Stomach (tissue), 9 donors: ENCODE results near the gene GRIA1. TPM values are rescaled to one million over a fixed set of nuclear protein-coding genes. Genes with fewer than 3 reads are reported as not detected.

Experiments
- DNase-seq, 2 donors: peaks; one replicate each; pipeline versions ENCODE4 v3.0.0 to v3.0.0-alpha.2; 2013 to 2019
- H3K27ac ChIP-seq, 5 donors: fragments of 200-600 bp in 4 of 5; sonication (generic) in 4 of 5; one replicate each; pipeline ENCODE4 v1.5.1; 2013 to 2019; ENCODE audit warnings: mild to moderate bottlenecking in 1 of 5, moderate library complexity in 1 of 5
- H3K27me3 ChIP-seq, 3 donors: fragments of 200-600 bp; sonication (generic); one replicate each; pipeline ENCODE4 v1.5.1; 2017 to 2019; ENCODE audit warnings: mixed run types in 1 of 3
- H3K36me3 ChIP-seq, 4 donors: fragments of 200-600 bp; sonication (generic); 1 replicate in 3 of 4; 2 replicates in 1 of 4; pipeline ENCODE4 v1.5.1; 2016 to 2019
- H3K4me1 ChIP-seq, 4 donors: fragments of 200-600 bp; sonication (generic); one replicate each; pipeline ENCODE4 v1.5.1; 2016 to 2019
- H3K4me3 ChIP-seq, 4 donors: fragments of 200-600 bp; sonication (generic) in 3 of 4; one replicate each; pipeline ENCODE4 v1.5.1; 2016 to 2019; ENCODE audit warnings: mild to moderate bottlenecking in 1 of 4
- H3K9me3 ChIP-seq, 4 donors: fragments of 200-600 bp; sonication (generic); one replicate each; pipeline ENCODE4 v1.5.1; 2016 to 2019
- EP300 ChIP-seq: sonication (generic); formaldehyde crosslinking; IDR thresholded peaks from one replicate; pipeline ENCODE4 v1.6.1; 2017; ENCODE audit warnings: antibody characterized with exemption
- POLR2A ChIP-seq, 4 donors: fragments of 450-650 bp; IDR thresholded peaks; one replicate each; pipeline ENCODE4 v1.6.1; 2016; ENCODE audit warnings: antibody characterized with exemption in 4 of 4, control low read depth in 2 of 4, mild to moderate bottlenecking in 1 of 4, moderate library complexity in 1 of 4
- POLR2AphosphoS5 ChIP-seq, 3 donors: sonication (generic); formaldehyde crosslinking; IDR thresholded peaks; one replicate each; pipeline ENCODE4 v1.6.1; 2016; ENCODE audit warnings: antibody characterized with exemption in 3 of 3
- WGBS, 5 donors: extraction: QIAGEN DNeasy Blood & Tissue Kit in 3 of 5; methylation state at CpG; one replicate each; pipeline versions ENCODE4 v1.1.5 to v1.1.7; 2013 to 2018; 5-methylcytosine and 5-hydroxymethylcytosine counted together
- intact Hi-C: fragments of 100-400 bp; cut with DNase I; formaldehyde crosslinking; loops from one replicate; pipeline ENCODE4 v1.15.1; 2023; ENCODE audit warnings: low total_unique reads
- polyA plus RNA-seq, 3 donors: library from polyadenylated mRNA; stranded (reverse); fragments of 200-250 nt; gene quantifications; one replicate each; pipeline ENCODE4 v1.2.3, GENCODE V29; 2013
- total RNA-seq, 5 donors: library from RNA; depleted of rRNA; stranded (reverse); fragments of >200 nt; gene quantifications; one replicate each; pipeline versions ENCODE4 v1.1.0 to v1.2.3, GENCODE V29; 2014 to 2016
- TF ChIP-seq, protein P1 (sequence below), 7 experiments: fragments of 450-650 bp in 4 of 7; fragments of 200-600 bp in 3 of 7; sonication (generic) in 3 of 7; IDR thresholded peaks; one replicate each; pipeline ENCODE4 v1.5.1; 2016 to 2019; ENCODE audit warnings: antibody characterized with exemption in 7 of 7, control low read depth in 2 of 7, mild to moderate bottlenecking in 1 of 7
- donor health status: healthy with polysubstance abuse.
- donor health status: Bipolar disorder and iron deficiency.
- donor health status: healthy.

Gene GRIA1
- total and polyA plus RNA-seq, 8 donors = 0.03 to 2.6 (median 0.29) TPM; not detected in 3

DNA sequence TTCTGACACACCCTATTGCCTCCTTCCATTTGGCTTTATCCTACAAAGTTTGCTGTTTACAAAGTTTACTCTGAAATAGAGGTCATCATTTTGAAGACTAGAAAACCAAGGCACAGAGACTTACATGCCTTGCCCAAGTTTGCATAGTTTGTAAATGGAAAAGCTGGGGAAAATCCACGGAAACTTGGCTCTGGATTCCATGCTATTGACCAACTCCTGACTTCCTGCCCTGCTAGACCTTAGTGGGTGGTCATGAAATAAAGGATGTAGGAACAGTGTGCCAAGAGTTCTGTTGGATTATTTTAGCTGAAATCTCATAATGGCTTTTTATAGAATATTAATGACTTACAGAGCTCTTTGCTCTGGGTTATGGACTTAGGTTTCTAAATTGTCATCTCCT lies 69.5 kb downstream of the GRIA1 start:
- Histone ChIP-seq H3K27me3 (no peaks in the 10 kb centered on the region), H3K9me3 (peaks cover 0 to 11% (median 2%) of the 10 kb centered on the region in 4 donors), H3K27ac (no peak overlapping the region), H3K4me3 (no peak overlapping the region), H3K36me3 (no peaks in the 10 kb centered on the region), H3K4me1 (no peaks in the 10 kb centered on the region)
- intact Hi-C loops = no loop called here
- 33 to 75% (median 48%) methylated on average over 1 of the region's 1 CpG for WGBS, 5 donors
- no peak for DNase-seq
- TF ChIP-seq POLR2A (IDR thresholded peaks at IDR 0.05) (no peak), EP300 (no peak)
- TF ChIP-seq, protein P1, sequence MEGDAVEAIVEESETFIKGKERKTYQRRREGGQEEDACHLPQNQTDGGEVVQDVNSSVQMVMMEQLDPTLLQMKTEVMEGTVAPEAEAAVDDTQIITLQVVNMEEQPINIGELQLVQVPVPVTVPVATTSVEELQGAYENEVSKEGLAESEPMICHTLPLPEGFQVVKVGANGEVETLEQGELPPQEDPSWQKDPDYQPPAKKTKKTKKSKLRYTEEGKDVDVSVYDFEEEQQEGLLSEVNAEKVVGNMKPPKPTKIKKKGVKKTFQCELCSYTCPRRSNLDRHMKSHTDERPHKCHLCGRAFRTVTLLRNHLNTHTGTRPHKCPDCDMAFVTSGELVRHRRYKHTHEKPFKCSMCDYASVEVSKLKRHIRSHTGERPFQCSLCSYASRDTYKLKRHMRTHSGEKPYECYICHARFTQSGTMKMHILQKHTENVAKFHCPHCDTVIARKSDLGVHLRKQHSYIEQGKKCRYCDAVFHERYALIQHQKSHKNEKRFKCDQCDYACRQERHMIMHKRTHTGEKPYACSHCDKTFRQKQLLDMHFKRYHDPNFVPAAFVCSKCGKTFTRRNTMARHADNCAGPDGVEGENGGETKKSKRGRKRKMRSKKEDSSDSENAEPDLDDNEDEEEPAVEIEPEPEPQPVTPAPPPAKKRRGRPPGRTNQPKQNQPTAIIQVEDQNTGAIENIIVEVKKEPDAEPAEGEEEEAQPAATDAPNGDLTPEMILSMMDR (IDR thresholded peaks at IDR 0.05) = no peak

DNA sequence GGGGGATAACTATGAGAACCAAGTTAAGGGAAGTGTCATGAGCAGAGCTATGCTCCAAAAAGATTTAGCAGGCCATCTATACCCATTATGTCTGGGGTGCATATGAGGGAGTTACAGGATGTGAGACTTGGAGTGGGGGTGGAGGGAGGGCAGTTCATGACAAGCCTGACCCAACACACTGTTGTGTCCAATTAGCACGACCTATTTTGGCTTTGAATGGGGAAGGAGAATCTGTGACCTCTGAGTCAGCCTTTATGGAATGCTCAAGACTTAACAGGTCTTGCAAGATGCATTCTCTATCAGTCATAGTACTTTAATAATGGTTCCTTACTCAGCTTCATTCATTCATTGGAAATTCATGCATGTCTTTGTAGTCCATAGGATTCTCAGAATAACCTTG lies 71.7 kb downstream of the GRIA1 start:
- H3K4me1 ChIP-seq = no peaks in the 10 kb centered on the region
- peaks cover 0 to 11% (median 2%) of the 10 kb centered on the region in 4 donors for H3K9me3 ChIP-seq
- H3K36me3 ChIP-seq = no peaks in the 10 kb centered on the region
- TF ChIP-seq POLR2AphosphoS5 (IDR thresholded peaks at IDR 0.05) = no peak
- no peak for TF ChIP-seq POLR2A (IDR thresholded peaks at IDR 0.05)
- TF ChIP-seq, protein P1 (IDR thresholded peaks at IDR 0.05) = no peak
- no peak for TF ChIP-seq EP300
- H3K27ac ChIP-seq = no peak overlapping the region
- H3K27me3 ChIP-seq = no peaks in the 10 kb centered on the region
- intact Hi-C loops = no loop called here
- H3K4me3 ChIP-seq = no peak overlapping the region
- DNase-seq = no peak
- 38 to 65% (median 54%) methylated on average over 1 of the region's 1 CpG for WGBS, 5 donors

DNA sequence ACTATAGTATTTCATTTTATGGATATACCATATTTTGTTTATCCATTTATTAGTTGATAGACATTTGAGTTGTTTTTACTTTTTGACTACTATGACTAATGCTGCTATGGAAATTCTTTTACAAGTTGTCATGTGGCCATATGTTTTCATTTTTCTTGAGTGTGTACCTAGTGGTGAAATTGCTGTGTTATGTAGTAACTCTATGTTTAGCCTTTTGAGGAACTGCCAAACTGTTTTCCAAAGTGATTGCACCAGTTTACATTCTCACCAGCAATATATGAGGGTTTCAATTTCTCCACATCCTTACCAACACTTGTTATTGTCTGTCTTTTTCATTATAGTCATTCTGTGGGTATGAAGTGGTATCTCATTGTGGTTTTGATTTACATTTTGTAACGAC lies 75.4 kb downstream of the GRIA1 start:
- Histone ChIP-seq H3K27ac (no peak overlapping the region), H3K36me3 (no peaks in the 10 kb centered on the region), H3K4me3 (no peak overlapping the region), H3K9me3 (peaks cover 0 to 5% (median 2%) of the 10 kb centered on the region in 4 donors), H3K4me1 (no peaks in the 10 kb centered on the region), H3K27me3 (no peaks in the 10 kb centered on the region)
- WGBS, 5 donors = 63 to 77% (median 67%) methylated on average over 1 of the region's 1 CpG
- no peak for TF ChIP-seq EP300
- TF ChIP-seq POLR2A (IDR thresholded peaks at IDR 0.05) = no peak
- TF ChIP-seq, protein P1 (IDR thresholded peaks at IDR 0.05) = no peak
- TF ChIP-seq POLR2AphosphoS5 (IDR thresholded peaks at IDR 0.05) = no peak
- intact Hi-C loops = no loop called here
- no peak for DNase-seq

DNA sequence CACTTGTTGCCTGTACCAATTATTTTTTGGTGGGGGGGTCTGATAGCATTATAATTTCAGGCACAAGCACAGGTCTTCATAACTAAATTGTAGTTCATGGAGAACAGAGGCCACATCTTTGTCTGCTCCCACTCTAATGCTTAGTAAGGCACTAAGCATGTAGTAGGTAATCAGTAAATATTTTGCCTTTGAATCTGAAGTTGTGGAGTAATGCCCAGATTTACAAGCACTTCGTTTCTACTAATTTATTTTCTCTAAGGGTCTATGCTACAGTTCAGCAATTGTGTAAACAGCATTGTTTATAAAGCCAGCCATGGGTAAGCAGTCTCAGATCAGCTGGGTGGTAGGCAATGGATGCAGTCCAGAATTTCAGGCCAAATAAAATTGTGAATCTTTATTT lies 78.6 kb downstream of the GRIA1 start:
- intact Hi-C loops = no loop called here
- WGBS, 5 donors = 17 to 42% (median 33%) methylated on average over 1 of the region's 1 CpG

More for the DNA sequence above, 78.6 kb downstream of the GRIA1 start:
- Histone ChIP-seq H3K9me3 (no peaks in the 10 kb centered on the region), H3K4me1 (no peaks in the 10 kb centered on the region), H3K4me3 (no peak overlapping the region), H3K27me3 (no peaks in the 10 kb centered on the region), H3K27ac (no peak overlapping the region), H3K36me3 (no peaks in the 10 kb centered on the region)
- TF ChIP-seq, protein P1 (IDR thresholded peaks at IDR 0.05) = no peak
- no peak for TF ChIP-seq POLR2A (IDR thresholded peaks at IDR 0.05)
- TF ChIP-seq POLR2AphosphoS5 (IDR thresholded peaks at IDR 0.05) = no peak
- TF ChIP-seq EP300 = no peak
- DNase-seq = no peak
